GM12875 (cell line): Measurements from ENCODE around the gene HOXC13.

ENCODE experiments used
- H3K4me3 ChIP-seq: one replicate; pipeline ENCODE4 v1.5.1; 2011; ENCODE audit warnings: low read depth, low read length, control low read depth
- CTCF ChIP-seq: IDR thresholded peaks from 2 replicates; pipeline ENCODE4 v1.5.1; 2011; ENCODE audit warnings: low read depth, mild to moderate bottlenecking, control low read depth, inconsistent platforms, low read length, moderate library complexity, borderline replicate concordance; ENCODE audit not compliant: insufficient read depth

The HOXC13 gene

GRCh38 chr12:53981634-53982565 is 43.3 kb downstream of the HOXC13 start:
- H3K4me3 ChIP-seq = no peak overlapping the region
- TF ChIP-seq CTCF = no peak

GRCh38 chr12:53982648-53983567 is 44.3 kb downstream of the HOXC13 start:
- no peak overlapping the region for H3K4me3 ChIP-seq
- no peak for TF ChIP-seq CTCF

- no peak for TF ChIP-seq CTCF
- no peak overlapping the region for H3K4me3 ChIP-seq
These were observed 44.9 kb downstream of the HOXC13 start for GRCh38 chr12:53983568-53983949.

- no peak for TF ChIP-seq CTCF
- no peak overlapping the region for H3K4me3 ChIP-seq
These were observed 45.4 kb downstream of the HOXC13 start for GRCh38 chr12:53983950-53984572.

GRCh38 chr12:53984901-53985691 is 46.5 kb downstream of the HOXC13 start, which contains the start of gene HOXC10:
Gene HOXC10 (plus strand): TSS chr12:53985146. CDS start chr12:53985260, 114 bp downstream.
- peak; percentile 88 for TF ChIP-seq CTCF
- H3K4me3 ChIP-seq = peak within 1 kb of the TSS; percentile 38

GRCh38 chr12:53985692-53985993 is 47.0 kb downstream of the HOXC13 start:
- peak overlapping the region; percentile 38 for H3K4me3 ChIP-seq
- TF ChIP-seq CTCF = no peak
